ENCODE data around the gene OR8G5.

The OR8G5 gene

GRCh38 chr11:124285610-124286344 lies 29.6 kb downstream of the OR8G5 start:
- DNase-seq (ENCODE audit: low read depth) = no peak

- DNase-seq (ENCODE audit: low read depth) = no peak
Observed at GRCh38 chr11:124294687-124295086, 38.5 kb downstream of the OR8G5 start.

DNA sequence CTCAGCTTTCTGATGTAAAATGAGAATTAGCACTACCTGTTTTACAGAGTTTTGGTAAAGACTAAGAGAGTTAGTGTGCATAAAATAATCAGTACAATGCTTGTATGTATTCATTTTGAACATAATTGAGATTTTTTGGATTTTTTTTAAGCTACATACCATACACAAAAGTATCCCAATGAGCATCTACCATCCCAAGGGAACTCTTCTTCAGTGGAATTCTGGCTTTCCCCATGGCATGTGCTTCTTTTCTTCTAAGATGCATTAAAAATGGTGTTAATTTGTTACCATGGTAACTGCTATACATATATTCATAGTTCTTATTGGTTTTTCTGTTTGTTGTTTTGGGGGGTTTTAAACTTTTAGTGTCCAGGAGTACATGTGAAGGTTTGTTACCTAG lies 39.8 kb downstream of the OR8G5 start:
- DNase-seq (ENCODE audit: low read depth) = no peak

DNA sequence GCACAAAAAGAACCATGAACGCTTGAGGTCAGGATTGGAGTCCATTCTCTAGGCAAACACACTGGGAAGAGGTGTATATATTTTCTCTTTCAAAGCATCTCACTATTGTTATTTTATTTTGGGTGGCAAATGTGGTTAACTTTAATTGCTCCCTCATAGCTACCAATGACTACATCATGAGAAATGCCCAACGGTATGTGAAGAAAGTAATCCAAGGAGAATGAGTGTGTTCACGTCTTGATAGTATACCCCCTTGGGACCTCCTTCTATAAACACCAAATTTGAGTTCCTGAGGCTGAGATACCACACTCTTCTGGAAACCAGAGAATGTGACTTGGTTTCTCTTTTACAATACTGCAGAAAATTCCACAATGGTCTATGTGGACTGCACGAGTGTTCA lies 41.7 kb downstream of the OR8G5 start:
- DNase-seq (ENCODE audit: low read depth) = no peak

GRCh38 chr11:124301548-124301947 lies 45.4 kb downstream of the OR8G5 start:
- no peak for DNase-seq (ENCODE audit: low read depth)

- DNase-seq (ENCODE audit: low read depth) = no peak
Observed at GRCh38 chr11:124302347-124303125, 46.4 kb downstream of the OR8G5 start.

DNA sequence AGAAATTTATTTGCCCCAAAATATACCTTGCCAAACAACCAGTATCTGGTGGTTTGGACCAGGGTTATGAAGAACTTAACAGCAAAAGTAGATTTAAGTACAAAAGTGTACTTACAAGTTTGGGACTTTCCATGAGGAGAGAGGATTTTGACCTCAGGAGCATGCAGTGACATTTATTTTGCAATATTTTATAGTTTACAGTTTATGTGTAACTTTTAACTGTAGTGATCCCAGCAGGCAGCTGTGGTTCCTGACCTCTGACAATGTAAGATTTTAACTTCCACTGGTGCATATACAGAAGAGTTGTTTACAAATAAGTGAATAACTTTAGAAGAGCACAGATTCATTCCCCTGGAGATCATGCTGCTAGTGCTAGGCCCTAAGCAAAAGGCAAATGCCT lies 50.9 kb downstream of the OR8G5 start:
- DNase-seq (ENCODE audit: low read depth) = no peak

DNA sequence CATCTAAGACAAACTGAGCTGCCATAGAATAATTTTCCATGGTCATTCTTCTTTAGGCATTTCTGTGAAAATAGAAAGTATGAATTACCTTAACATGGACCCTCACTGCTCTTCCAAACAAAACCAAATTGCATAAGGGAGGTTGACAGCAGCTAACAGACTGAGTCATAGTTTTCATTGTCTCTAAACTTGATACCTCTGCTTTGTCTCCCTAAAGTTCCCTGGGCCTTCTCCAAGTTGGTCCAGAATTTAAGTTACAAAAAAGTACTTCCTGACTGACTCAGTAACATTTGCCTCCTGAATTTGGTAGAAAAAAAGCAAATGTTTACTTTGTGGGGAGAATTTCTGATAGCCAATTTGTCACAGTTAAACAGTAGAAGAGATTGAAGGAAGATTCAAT lies 54.5 kb downstream of the OR8G5 start:
- no peak for DNase-seq (ENCODE audit: low read depth)

DNA sequence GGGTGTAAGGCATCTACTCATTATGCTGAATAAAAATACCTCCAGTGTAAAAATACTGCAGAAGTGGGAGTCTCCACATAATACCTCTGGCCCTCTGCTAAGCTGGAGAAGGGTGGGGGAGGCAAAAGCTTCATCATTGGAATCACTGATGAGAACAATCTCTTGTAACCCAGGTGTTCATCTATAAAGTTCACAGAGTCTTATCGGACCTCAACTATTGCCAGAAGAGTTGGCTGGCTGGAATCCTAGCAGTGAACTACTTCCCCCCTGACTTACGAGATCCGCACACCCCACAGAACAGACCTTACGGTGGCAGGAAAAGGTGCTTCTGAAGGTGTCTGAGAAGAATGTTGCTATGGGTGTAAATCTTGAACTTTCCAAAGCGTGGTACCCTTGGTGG lies 55.1 kb downstream of the OR8G5 start:
- no peak for DNase-seq (ENCODE audit: low read depth)

GRCh38 chr11:124311670-124312069 lies 55.5 kb downstream of the OR8G5 start:
- DNase-seq (ENCODE audit: low read depth) = no peak

GRCh38 chr11:124313131-124313530 lies 57.0 kb downstream of the OR8G5 start:
- DNase-seq (ENCODE audit: low read depth) = no peak

- no peak for DNase-seq (ENCODE audit: low read depth)
Observed at GRCh38 chr11:124313849-124314248, 57.7 kb downstream of the OR8G5 start, which contains the start of gene OR8D1. OR8D1 (minus strand) TSS chr11:124313949; CDS start chr11:124310766, 3,183 bp downstream.

DNA sequence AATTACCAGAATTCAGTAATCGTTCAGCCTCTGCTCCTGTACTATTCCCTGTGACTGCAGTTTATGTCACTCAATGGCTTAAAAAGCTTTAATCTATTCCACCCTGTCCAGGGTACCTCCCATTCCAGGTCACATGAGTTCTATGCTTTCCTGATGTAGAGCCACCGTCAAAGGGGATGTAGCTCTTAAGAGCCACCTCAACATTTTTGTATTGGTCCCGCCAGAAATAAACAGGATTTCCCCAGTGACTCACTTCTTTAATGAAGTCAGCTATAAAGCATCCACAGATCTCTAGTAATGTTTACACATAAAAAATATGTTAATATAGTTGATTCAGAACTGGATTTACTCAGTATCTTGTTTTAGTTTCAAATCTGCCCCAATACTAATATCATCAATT lies 58.9 kb downstream of the OR8G5 start:
- DNase-seq (ENCODE audit: low read depth) = no peak

All from CMK (cell line).